Calu3 (cell line): Measurements from ENCODE around the gene RBFOX1. TPM values are rescaled to one million over a fixed set of nuclear protein-coding genes. Genes with fewer than 3 reads are reported as not detected.

Experiments
- BruUV-seq: library from RNA; stranded (reverse); fragments of 400-500 nt; replicated peaks from 2 replicates; lab custom pipeline; 2021; lab: Mats Ljungman, UMichigan
- CTCF ChIA-PET: fragments of 300-600 bp; sonication (Branson Sonifier 250); formaldehyde crosslinking; loops from one replicate; lab custom pipeline; 2022; ENCODE audit warnings: antibody characterized with exemption; lab: Charles Lee
- DNase-seq: peaks from one replicate; pipeline ENCODE4 v3.0.0; 2022
- H3K27ac Mint-ChIP-seq: one replicate; pipeline ENCODE4 v1.8.0; 2022; ENCODE audit warnings: mixed read lengths; ENCODE audit not compliant: unreplicated experiment
- H3K27me3 Mint-ChIP-seq: one replicate; pipeline ENCODE4 v1.8.0; 2022; ENCODE audit warnings: mixed read lengths; ENCODE audit not compliant: unreplicated experiment
- H3K36me3 Mint-ChIP-seq: one replicate; pipeline ENCODE4 v1.8.0; 2022; ENCODE audit warnings: mild to moderate bottlenecking, moderate library complexity, mixed read lengths; ENCODE audit not compliant: insufficient read depth, unreplicated experiment
- H3K4me1 Mint-ChIP-seq: one replicate; pipeline ENCODE4 v1.8.0; 2022; ENCODE audit warnings: mild to moderate bottlenecking, low read depth, mixed read lengths; ENCODE audit not compliant: unreplicated experiment
- H3K4me3 Mint-ChIP-seq: one replicate; pipeline ENCODE4 v1.8.0; 2022; ENCODE audit warnings: mild to moderate bottlenecking, low read depth, moderate library complexity, mixed read lengths; ENCODE audit not compliant: unreplicated experiment
- H3K9me3 Mint-ChIP-seq: one replicate; pipeline ENCODE4 v1.8.0; 2022; ENCODE audit warnings: low read depth, mixed read lengths; ENCODE audit not compliant: unreplicated experiment
- intact Hi-C: fragments of 100-400 bp; cut with micrococcal nuclease; formaldehyde crosslinking; loops from one replicate; pipeline ENCODE4 v1.10.0; 2022; ENCODE audit not compliant: unreplicated experiment
- total RNA-seq: library from RNA; stranded (reverse); gene quantifications from 2 replicates; pipeline ENCODE4 v1.2.3, GENCODE V29; 2022
- TF ChIP-seq, protein P1 (sequence below): fragments of 200-600 bp; IDR thresholded peaks from one replicate; pipeline ENCODE4 v1.8.0; 2022; ENCODE audit warnings: antibody characterized with exemption; ENCODE audit not compliant: unreplicated experiment

Gene RBFOX1
- total RNA-seq, 1 experiment from 2014 or later, result not detected

DNA sequence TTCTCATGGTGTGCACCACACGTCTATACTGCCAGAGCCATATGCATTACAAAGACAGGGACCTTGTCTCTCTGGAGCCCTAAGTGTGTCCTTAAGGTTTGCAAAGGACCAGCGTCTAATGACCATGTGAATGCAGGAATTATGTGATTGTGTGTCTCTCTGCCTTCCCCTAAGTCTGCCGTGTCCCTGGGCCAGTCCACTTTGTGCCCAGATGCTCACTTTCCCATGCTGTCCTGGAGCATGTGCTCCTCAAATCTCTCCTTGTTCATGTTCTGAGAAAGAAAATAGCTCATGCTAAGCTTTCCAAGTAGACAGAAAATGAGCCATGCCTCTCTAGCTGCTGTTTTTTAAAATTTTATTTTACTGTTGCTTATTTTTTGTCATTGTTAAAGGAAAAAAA lies 125.5 kb downstream of the RBFOX1 start:
- H3K4me1 Mint-ChIP-seq, result no peaks in the 10 kb centered on the region
- CTCF ChIA-PET, result no interaction called here
- H3K9me3 Mint-ChIP-seq, result peaks cover 21% of the 10 kb centered on the region
- no peaks in the 10 kb centered on the region for H3K27me3 Mint-ChIP-seq
- H3K4me3 Mint-ChIP-seq, result no peak overlapping the region
- intact Hi-C loops, result no loop called here
- TF ChIP-seq, protein P1, sequence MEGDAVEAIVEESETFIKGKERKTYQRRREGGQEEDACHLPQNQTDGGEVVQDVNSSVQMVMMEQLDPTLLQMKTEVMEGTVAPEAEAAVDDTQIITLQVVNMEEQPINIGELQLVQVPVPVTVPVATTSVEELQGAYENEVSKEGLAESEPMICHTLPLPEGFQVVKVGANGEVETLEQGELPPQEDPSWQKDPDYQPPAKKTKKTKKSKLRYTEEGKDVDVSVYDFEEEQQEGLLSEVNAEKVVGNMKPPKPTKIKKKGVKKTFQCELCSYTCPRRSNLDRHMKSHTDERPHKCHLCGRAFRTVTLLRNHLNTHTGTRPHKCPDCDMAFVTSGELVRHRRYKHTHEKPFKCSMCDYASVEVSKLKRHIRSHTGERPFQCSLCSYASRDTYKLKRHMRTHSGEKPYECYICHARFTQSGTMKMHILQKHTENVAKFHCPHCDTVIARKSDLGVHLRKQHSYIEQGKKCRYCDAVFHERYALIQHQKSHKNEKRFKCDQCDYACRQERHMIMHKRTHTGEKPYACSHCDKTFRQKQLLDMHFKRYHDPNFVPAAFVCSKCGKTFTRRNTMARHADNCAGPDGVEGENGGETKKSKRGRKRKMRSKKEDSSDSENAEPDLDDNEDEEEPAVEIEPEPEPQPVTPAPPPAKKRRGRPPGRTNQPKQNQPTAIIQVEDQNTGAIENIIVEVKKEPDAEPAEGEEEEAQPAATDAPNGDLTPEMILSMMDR, result no peak
- no peak for DNase-seq
- H3K36me3 Mint-ChIP-seq, result no peaks in the 10 kb centered on the region
- BruUV-seq, result no TSS peak
- no peak overlapping the region for H3K27ac Mint-ChIP-seq

- intact Hi-C loops, result no loop called here
- BruUV-seq, result no TSS peak
- DNase-seq, result no peak
- Mint-ChIP-seq H3K4me1 (no peaks in the 10 kb centered on the region), H3K27me3 (no peaks in the 10 kb centered on the region), H3K36me3 (no peaks in the 10 kb centered on the region), H3K27ac (no peak overlapping the region), H3K9me3 (peaks cover 19% of the 10 kb centered on the region), H3K4me3 (no peak overlapping the region)
- CTCF ChIA-PET, result no interaction called here
- TF ChIP-seq, protein P1, result no peak
Measured at GRCh38 chr16:7470344-7470743, 137.7 kb downstream of the RBFOX1 start.

DNA sequence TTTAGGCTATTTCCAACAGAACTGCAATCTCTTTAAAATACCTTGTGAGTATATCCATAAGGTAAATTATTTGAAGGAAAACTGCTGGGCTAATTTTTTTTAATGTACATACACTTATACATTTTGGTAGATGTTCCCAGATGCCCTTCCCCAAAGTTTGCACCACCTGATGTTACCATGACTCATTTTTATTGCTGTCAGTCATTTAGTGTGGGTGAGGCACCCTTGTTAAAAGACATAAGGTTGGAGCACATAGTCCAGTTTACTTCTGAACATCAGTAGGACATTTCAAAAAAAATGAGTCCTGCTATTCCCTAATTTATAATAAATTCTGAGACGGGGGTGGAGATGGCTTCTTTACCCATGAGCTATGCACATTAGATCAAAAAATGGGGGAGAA lies 138.6 kb downstream of the RBFOX1 start:
- Mint-ChIP-seq H3K36me3 (no peaks in the 10 kb centered on the region), H3K9me3 (peaks cover 21% of the 10 kb centered on the region), H3K27me3 (no peaks in the 10 kb centered on the region), H3K4me1 (no peaks in the 10 kb centered on the region), H3K4me3 (no peak overlapping the region), H3K27ac (no peak overlapping the region)
- CTCF ChIA-PET, result no interaction called here
- BruUV-seq, result no TSS peak
- intact Hi-C loops, result no loop called here
- TF ChIP-seq, protein P1, result no peak
- DNase-seq, result no peak

GRCh38 chr16:7482032-7482431 lies 149.4 kb downstream of the RBFOX1 start:
- peaks cover 6% of the 10 kb centered on the region for H3K9me3 Mint-ChIP-seq
- CTCF ChIA-PET, result no interaction called here
- DNase-seq, result no peak
- intact Hi-C loops, result no loop called here
- no TSS peak for BruUV-seq
- no peaks in the 10 kb centered on the region for H3K27me3 Mint-ChIP-seq
- H3K4me1 Mint-ChIP-seq, result no peaks in the 10 kb centered on the region
- TF ChIP-seq, protein P1, result no peak
- H3K4me3 Mint-ChIP-seq, result no peak overlapping the region
- no peak overlapping the region for H3K27ac Mint-ChIP-seq
- no peaks in the 10 kb centered on the region for H3K36me3 Mint-ChIP-seq
